ENCODE results near the gene ARL17B. TPM values are rescaled to one million over a fixed set of nuclear protein-coding genes. Genes with fewer than 3 reads are reported as not detected.
"Not testable (repeated sequence)": the region's sequence is repeated elsewhere in the genome, so short reads cannot be mapped to it uniquely, and the experiment has no call there.

Gene ARL17B
- polyA plus RNA-seq (2013, experiment 1 of 2), result 4.5 TPM
- 3.9 TPM for polyA plus RNA-seq (2013, experiment 2 of 2)

- peak within 1 kb of the TSS; percentile 14 for H3K4me3 ChIP-seq (ENCODE audit: extremely low read depth, insufficient read depth, low read length, poor library complexity, severe bottlenecking)
- H3K9me3 ChIP-seq (ENCODE audit: control insufficient read depth, low read length); H3K36me3 ChIP-seq (ENCODE audit: control insufficient read depth, insufficient read depth, low read length); H3K4me1 ChIP-seq (ENCODE audit: control insufficient read depth, insufficient read depth, low read length, poor library complexity, severe bottlenecking); H3K27ac ChIP-seq (ENCODE audit: low read depth, low read length, severe bottlenecking): not testable (repeated sequence)
- WGBS, 2 experiments (ENCODE audit: insufficient coverage in 2 of 2), result no CpG with 5 or more reads among the region's 22 CpGs
Measured at GRCh38 chr17:46361755-46362154, at the start of gene ARL17B. Gene ARL17B, minus strand, starts transcription at chr17:46361766. Its CDS starts 3,369 bp downstream, at chr17:46358397.

- H3K4me1 ChIP-seq (ENCODE audit: control insufficient read depth, insufficient read depth, low read length, poor library complexity, severe bottlenecking); H3K9me3 ChIP-seq (ENCODE audit: control insufficient read depth, low read length); H3K36me3 ChIP-seq (ENCODE audit: control insufficient read depth, insufficient read depth, low read length); H3K27ac ChIP-seq (ENCODE audit: low read depth, low read length, severe bottlenecking); H3K4me3 ChIP-seq (ENCODE audit: extremely low read depth, insufficient read depth, low read length, poor library complexity, severe bottlenecking): not testable (repeated sequence)
- WGBS, 2 experiments (ENCODE audit: insufficient coverage in 2 of 2), result no CpG with 5 or more reads among the region's 2 CpGs
Measured at GRCh38 chr17:46409864-46410263, 48.3 kb upstream of the ARL17B start.

DNA sequence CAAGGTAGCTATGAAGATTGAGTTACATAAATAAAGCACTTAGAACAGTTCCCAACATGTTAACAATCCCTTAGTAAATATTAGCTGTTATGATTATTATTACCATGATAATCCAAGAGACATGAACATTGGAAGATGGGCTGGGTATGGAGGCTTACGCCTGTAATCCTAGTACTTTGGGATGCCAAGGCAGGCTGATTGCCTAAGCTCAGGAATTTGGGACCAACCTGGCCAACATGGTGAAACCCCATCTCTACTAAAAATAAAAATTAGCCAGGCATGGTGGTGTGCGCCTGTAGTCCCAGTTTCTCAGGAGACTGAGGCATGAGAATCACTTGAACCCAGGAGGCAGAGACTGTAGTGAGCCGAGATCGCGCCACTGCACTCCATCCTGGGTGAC is 45.6 kb upstream of the ARL17B start:
- H3K36me3 ChIP-seq (ENCODE audit: control insufficient read depth, insufficient read depth, low read length); H3K4me3 ChIP-seq (ENCODE audit: extremely low read depth, insufficient read depth, low read length, poor library complexity, severe bottlenecking); H3K27ac ChIP-seq (ENCODE audit: low read depth, low read length, severe bottlenecking); H3K4me1 ChIP-seq (ENCODE audit: control insufficient read depth, insufficient read depth, low read length, poor library complexity, severe bottlenecking); H3K9me3 ChIP-seq (ENCODE audit: control insufficient read depth, low read length): not testable (repeated sequence)
- no CpG with 5 or more reads among the region's 5 CpGs for WGBS, 2 experiments (ENCODE audit: insufficient coverage in 2 of 2)

DNA sequence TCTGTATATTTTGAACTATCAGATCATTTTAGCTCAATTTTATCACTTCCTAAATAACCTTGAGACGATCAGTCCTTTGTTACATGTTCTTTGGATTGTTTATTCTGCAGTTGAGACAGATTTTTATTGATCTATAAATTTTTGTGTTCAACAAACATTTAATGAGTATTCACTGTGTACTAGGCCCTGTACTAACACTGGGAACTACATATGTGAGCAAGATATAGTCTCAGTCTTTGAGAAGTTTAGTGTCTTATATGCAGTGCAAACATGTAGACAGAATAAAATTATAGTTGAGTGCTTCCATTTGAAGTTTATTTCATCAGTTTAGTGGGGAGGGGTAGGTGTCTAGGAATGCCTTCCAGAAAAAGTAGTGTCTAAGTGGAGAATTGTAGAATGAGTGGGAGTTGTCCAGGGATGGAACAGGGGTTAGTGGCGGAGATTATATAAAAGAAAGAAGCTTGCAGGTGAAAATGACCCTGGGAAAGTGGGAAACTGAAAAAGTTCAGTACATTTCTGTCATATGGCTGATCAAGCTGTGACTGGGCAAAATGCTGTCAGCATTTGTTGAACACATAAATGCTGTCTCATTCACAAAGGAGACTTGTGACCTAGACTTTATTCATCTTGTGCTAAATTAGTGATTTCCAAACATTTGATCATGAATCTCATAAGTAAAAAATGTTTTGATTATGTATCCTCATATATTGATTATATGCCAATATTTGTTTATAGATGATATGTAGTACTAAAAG is 39.6 kb upstream of the ARL17B start:
- not testable (repeated sequence) for H3K36me3 ChIP-seq (ENCODE audit: control insufficient read depth, insufficient read depth, low read length); H3K9me3 ChIP-seq (ENCODE audit: control insufficient read depth, low read length); H3K27ac ChIP-seq (ENCODE audit: low read depth, low read length, severe bottlenecking); H3K4me1 ChIP-seq (ENCODE audit: control insufficient read depth, insufficient read depth, low read length, poor library complexity, severe bottlenecking); H3K4me3 ChIP-seq (ENCODE audit: extremely low read depth, insufficient read depth, low read length, poor library complexity, severe bottlenecking)
- no CpG with 5 or more reads among the region's 2 CpGs for WGBS, 2 experiments (ENCODE audit: insufficient coverage in 2 of 2)

GRCh38 chr17:46400543-46400942 is 39.0 kb upstream of the ARL17B start:
- not testable (repeated sequence) for H3K4me3 ChIP-seq (ENCODE audit: extremely low read depth, insufficient read depth, low read length, poor library complexity, severe bottlenecking); H3K9me3 ChIP-seq (ENCODE audit: control insufficient read depth, low read length); H3K36me3 ChIP-seq (ENCODE audit: control insufficient read depth, insufficient read depth, low read length); H3K4me1 ChIP-seq (ENCODE audit: control insufficient read depth, insufficient read depth, low read length, poor library complexity, severe bottlenecking); H3K27ac ChIP-seq (ENCODE audit: low read depth, low read length, severe bottlenecking)
- WGBS, 2 experiments (ENCODE audit: insufficient coverage in 2 of 2), result no CpG with 5 or more reads among the region's 3 CpGs

- no CpG with 5 or more reads among the region's 9 CpGs for WGBS, 2 experiments (ENCODE audit: insufficient coverage in 2 of 2)
Measured at GRCh38 chr17:46399993-46400392, 38.4 kb upstream of the ARL17B start.

GRCh38 chr17:46396292-46396691 is 34.7 kb upstream of the ARL17B start:
- H3K4me1 ChIP-seq (ENCODE audit: control insufficient read depth, insufficient read depth, low read length, poor library complexity, severe bottlenecking); H3K27ac ChIP-seq (ENCODE audit: low read depth, low read length, severe bottlenecking); H3K9me3 ChIP-seq (ENCODE audit: control insufficient read depth, low read length); H3K4me3 ChIP-seq (ENCODE audit: extremely low read depth, insufficient read depth, low read length, poor library complexity, severe bottlenecking); H3K36me3 ChIP-seq (ENCODE audit: control insufficient read depth, insufficient read depth, low read length): not testable (repeated sequence)
- WGBS, 2 experiments (ENCODE audit: insufficient coverage in 2 of 2), result no CpG with 5 or more reads among the region's 2 CpGs

More at GRCh38 chr17:46399993-46400392, 38.4 kb upstream of the ARL17B start:
- H3K4me1 ChIP-seq (ENCODE audit: control insufficient read depth, insufficient read depth, low read length, poor library complexity, severe bottlenecking); H3K9me3 ChIP-seq (ENCODE audit: control insufficient read depth, low read length); H3K4me3 ChIP-seq (ENCODE audit: extremely low read depth, insufficient read depth, low read length, poor library complexity, severe bottlenecking); H3K27ac ChIP-seq (ENCODE audit: low read depth, low read length, severe bottlenecking); H3K36me3 ChIP-seq (ENCODE audit: control insufficient read depth, insufficient read depth, low read length): not testable (repeated sequence)

DNA sequence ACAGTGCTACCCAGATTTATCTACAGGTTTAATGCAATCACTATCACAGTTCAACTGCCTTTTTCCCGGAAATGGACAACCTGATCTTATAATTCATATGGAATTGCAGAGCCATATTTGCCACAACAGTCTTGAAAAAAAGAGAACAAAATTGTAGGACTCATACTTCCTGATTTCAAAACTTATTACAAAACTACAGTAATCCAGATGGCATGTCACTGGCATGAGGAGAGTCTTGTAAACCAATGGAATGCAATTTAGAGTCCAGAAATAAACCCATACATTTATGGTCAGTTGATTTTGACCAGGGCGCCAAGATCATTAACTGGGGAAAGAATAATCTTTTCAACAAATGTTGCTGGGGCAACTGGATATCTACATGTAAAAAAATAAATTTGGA is 32.1 kb upstream of the ARL17B start:
- not testable (repeated sequence) for H3K36me3 ChIP-seq (ENCODE audit: control insufficient read depth, insufficient read depth, low read length); H3K27ac ChIP-seq (ENCODE audit: low read depth, low read length, severe bottlenecking); H3K4me3 ChIP-seq (ENCODE audit: extremely low read depth, insufficient read depth, low read length, poor library complexity, severe bottlenecking); H3K4me1 ChIP-seq (ENCODE audit: control insufficient read depth, insufficient read depth, low read length, poor library complexity, severe bottlenecking); H3K9me3 ChIP-seq (ENCODE audit: control insufficient read depth, low read length)
- no CpG with 5 or more reads among the region's 2 CpGs for WGBS, 2 experiments (ENCODE audit: insufficient coverage in 2 of 2)

DNA sequence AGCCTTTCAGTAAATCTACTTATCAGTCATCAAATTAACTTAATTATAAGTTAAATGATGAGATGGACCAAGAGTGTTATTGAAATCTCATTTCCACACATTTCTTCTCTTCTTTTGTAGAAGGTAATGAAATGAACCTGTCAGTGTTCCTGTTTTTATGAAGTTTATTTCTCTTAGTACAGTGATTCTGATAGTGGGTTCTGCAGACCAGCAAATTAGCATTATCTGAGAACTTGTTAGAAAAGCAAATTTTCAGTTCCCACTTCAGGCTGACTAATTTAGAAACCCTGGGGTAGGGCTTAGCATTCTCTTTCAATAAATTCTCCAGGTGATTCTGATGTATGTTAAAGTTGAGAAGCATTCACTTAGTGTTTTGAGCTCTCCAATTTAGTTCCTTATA is 23.9 kb upstream of the ARL17B start:
- H3K4me3 ChIP-seq (ENCODE audit: extremely low read depth, insufficient read depth, low read length, poor library complexity, severe bottlenecking); H3K27ac ChIP-seq (ENCODE audit: low read depth, low read length, severe bottlenecking); H3K9me3 ChIP-seq (ENCODE audit: control insufficient read depth, low read length); H3K4me1 ChIP-seq (ENCODE audit: control insufficient read depth, insufficient read depth, low read length, poor library complexity, severe bottlenecking); H3K36me3 ChIP-seq (ENCODE audit: control insufficient read depth, insufficient read depth, low read length): not testable (repeated sequence)

DNA sequence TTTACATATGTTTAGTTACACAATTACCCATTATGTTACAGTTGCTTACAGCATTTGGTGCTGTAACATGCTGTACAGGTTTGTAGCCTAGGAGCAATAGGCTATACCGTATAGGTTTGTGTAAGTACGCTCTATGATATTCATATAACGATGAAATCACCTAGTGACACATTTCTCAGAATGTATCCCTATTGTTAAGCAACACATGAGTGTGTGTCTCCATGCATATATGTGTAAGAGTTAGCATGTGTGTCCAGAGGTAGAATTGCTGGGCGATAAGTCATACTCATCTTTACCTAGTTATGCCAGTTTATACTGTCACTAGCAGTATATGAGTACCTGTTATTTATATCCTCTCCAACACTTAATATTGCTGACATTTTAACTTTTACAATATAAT is 21.6 kb upstream of the ARL17B start:
- no CpG with 5 or more reads among the region's 4 CpGs for whole genome bisulfite sequencing, 2 experiments (ENCODE audit: insufficient coverage in 2 of 2)
- not testable (repeated sequence) for H3K27ac ChIP-seq (ENCODE audit: low read depth, low read length, severe bottlenecking); H3K4me1 ChIP-seq (ENCODE audit: control insufficient read depth, insufficient read depth, low read length, poor library complexity, severe bottlenecking); H3K36me3 ChIP-seq (ENCODE audit: control insufficient read depth, insufficient read depth, low read length); H3K4me3 ChIP-seq (ENCODE audit: extremely low read depth, insufficient read depth, low read length, poor library complexity, severe bottlenecking); H3K9me3 ChIP-seq (ENCODE audit: control insufficient read depth, low read length)

DNA sequence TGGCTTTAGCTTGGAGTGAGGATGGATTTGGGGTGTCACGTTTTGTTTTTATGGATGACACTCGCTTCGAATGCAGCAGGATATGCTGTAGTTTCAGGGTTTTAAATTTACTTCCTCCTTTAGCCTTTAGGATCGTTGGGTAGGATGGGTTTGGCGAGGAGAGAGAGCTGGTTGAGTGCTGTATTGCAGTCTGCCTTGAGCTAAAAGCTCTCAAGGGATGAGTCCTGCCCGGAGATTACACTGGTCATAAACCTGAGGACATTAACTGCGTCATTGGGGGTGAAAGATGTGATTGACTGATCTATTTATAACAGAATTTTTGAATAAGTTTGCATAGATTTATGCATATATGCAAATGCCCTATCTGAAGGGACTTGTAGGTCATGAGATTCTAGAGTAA is 11.9 kb upstream of the ARL17B start:
- WGBS, 2 experiments (ENCODE audit: insufficient coverage in 2 of 2), result no CpG with 5 or more reads among the region's 7 CpGs
- H3K4me3 ChIP-seq (ENCODE audit: extremely low read depth, insufficient read depth, low read length, poor library complexity, severe bottlenecking); H3K36me3 ChIP-seq (ENCODE audit: control insufficient read depth, insufficient read depth, low read length); H3K27ac ChIP-seq (ENCODE audit: low read depth, low read length, severe bottlenecking); H3K4me1 ChIP-seq (ENCODE audit: control insufficient read depth, insufficient read depth, low read length, poor library complexity, severe bottlenecking); H3K9me3 ChIP-seq (ENCODE audit: control insufficient read depth, low read length): not testable (repeated sequence)

All from mesodermal cell (in vitro differentiated cells).